MCF 10A (cell line): ENCODE data around the gene PXYLP1. TPM values are rescaled to one million over a fixed set of nuclear protein-coding genes. Genes with fewer than 3 reads are reported as not detected.

Experiments used
- BruUV-seq: library from RNA; stranded (reverse); fragments of 400-500 nt; replicated peaks from 2 replicates; lab custom pipeline; 2021; lab: Mats Ljungman, UMichigan
- CTCF ChIA-PET: fragments of 300-600 bp; sonication (Branson Sonifier 250); formaldehyde crosslinking; extraction: SDS; loops from one replicate; lab custom pipeline; 2021; ENCODE audit warnings: antibody characterized with exemption, inconsistent platforms; lab: Yijun Ruan, JAX
- POLR2A ChIA-PET: fragments of 300-600, 350-650 bp; sonication (Branson Sonifier 250); formaldehyde crosslinking; extraction: SDS; loops from one replicate; lab custom pipeline; 2020; ENCODE audit warnings: antibody characterized with exemption, inconsistent platforms; lab: Yijun Ruan, JAX
- DNase-seq: peaks from one replicate; pipeline ENCODE4 v3.0.0-alpha.2; 2018; ENCODE audit not compliant: unreplicated experiment
- H3K27ac Mint-ChIP-seq: one replicate; pipeline ENCODE4 v1.8.0; 2022; ENCODE audit warnings: mild to moderate bottlenecking, low read depth, mixed read lengths; ENCODE audit not compliant: unreplicated experiment
- H3K27me3 Mint-ChIP-seq: one replicate; pipeline ENCODE4 v1.8.0; 2022; ENCODE audit warnings: mixed read lengths; ENCODE audit not compliant: insufficient read depth, unreplicated experiment
- H3K36me3 Mint-ChIP-seq: one replicate; pipeline ENCODE4 v1.8.0; 2022; ENCODE audit warnings: mild to moderate bottlenecking, moderate library complexity, mixed read lengths; ENCODE audit not compliant: insufficient read depth, unreplicated experiment
- H3K4me1 Mint-ChIP-seq: one replicate; pipeline ENCODE4 v1.8.0; 2022; ENCODE audit warnings: mixed read lengths; ENCODE audit not compliant: insufficient read depth, unreplicated experiment
- H3K4me3 Mint-ChIP-seq: one replicate; pipeline ENCODE4 v1.8.0; 2022; ENCODE audit warnings: mild to moderate bottlenecking, moderate library complexity, mixed read lengths; ENCODE audit not compliant: unreplicated experiment
- H3K9me3 Mint-ChIP-seq: one replicate; pipeline ENCODE4 v1.8.0; 2022; ENCODE audit warnings: mixed read lengths; ENCODE audit not compliant: unreplicated experiment
- CTCF ChIP-seq: fragments of 200-600 bp; IDR thresholded peaks from one replicate; pipeline ENCODE4 v1.8.0; 2022; ENCODE audit warnings: antibody characterized with exemption, mild to moderate bottlenecking; ENCODE audit not compliant: unreplicated experiment
- intact Hi-C: fragments of 100-400 bp; cut with micrococcal nuclease; formaldehyde crosslinking; loops from 2 replicates; pipeline ENCODE4 v1.14.1; 2022
- total RNA-seq: library from RNA; stranded (reverse); gene quantifications from 2 replicates; pipeline ENCODE4 v1.2.3, GENCODE V29; 2022

Gene PXYLP1
- total RNA-seq, 1 experiment from 2014 or later = 2.1 TPM

- no peak for DNase-seq
- POLR2A ChIA-PET = interaction anchor here (0.6 kb wide), 1 partner anchor 612 kb away, joined by 4 read pairs; no protein-coding TSS in a partner anchor
- Mint-ChIP-seq H3K36me3 (no peaks in the 10 kb centered on the region), H3K27me3 (peaks cover 13% of the 10 kb centered on the region), H3K4me3 (no peak overlapping the region), H3K4me1 (no peaks in the 10 kb centered on the region), H3K9me3 (peaks cover 8% of the 10 kb centered on the region), H3K27ac (no peak overlapping the region)
- intact Hi-C loops = no loop called here
- no TSS peak for BruUV-seq
- no peak for TF ChIP-seq CTCF
- CTCF ChIA-PET = interaction anchor here (2.2 kb wide), 1 partner anchor 12 kb away, joined by 12 read pairs; the partner anchor contains the start of gene PXYLP1
These were observed 12.7 kb upstream of the PXYLP1 start for GRCh38 chr3:141218926-141219325.

- BruUV-seq = no TSS peak
- DNase-seq = no peak
- H3K4me1 Mint-ChIP-seq = no peaks in the 10 kb centered on the region
- no peak for TF ChIP-seq CTCF
- intact Hi-C loops = no loop called here
- POLR2A ChIA-PET = no interaction called here
- H3K27me3 Mint-ChIP-seq = no peaks in the 10 kb centered on the region
- CTCF ChIA-PET = no interaction called here
- no peaks in the 10 kb centered on the region for H3K36me3 Mint-ChIP-seq
- peaks cover 8% of the 10 kb centered on the region for H3K9me3 Mint-ChIP-seq
- H3K4me3 Mint-ChIP-seq = no peak overlapping the region
- no peak overlapping the region for H3K27ac Mint-ChIP-seq
These were observed 7.9 kb upstream of the PXYLP1 start for GRCh38 chr3:141223673-141224166.

GRCh38 chr3:141225939-141226338 lies 5.7 kb upstream of the PXYLP1 start:
- H3K4me1 Mint-ChIP-seq = no peaks in the 10 kb centered on the region
- ChIA-PET CTCF (no interaction called here), POLR2A (no interaction called here)
- H3K27ac Mint-ChIP-seq = no peak overlapping the region
- no peak for TF ChIP-seq CTCF
- H3K27me3 Mint-ChIP-seq = no peaks in the 10 kb centered on the region
- intact Hi-C loops = no loop called here
- no peak overlapping the region for H3K4me3 Mint-ChIP-seq
- peaks cover 7% of the 10 kb centered on the region for H3K36me3 Mint-ChIP-seq
- BruUV-seq = no TSS peak
- peaks cover 8% of the 10 kb centered on the region for H3K9me3 Mint-ChIP-seq
- no peak for DNase-seq

- no peak overlapping the region for H3K4me3 Mint-ChIP-seq
- no TSS peak for BruUV-seq
- H3K4me1 Mint-ChIP-seq = no peaks in the 10 kb centered on the region
- peaks cover 7% of the 10 kb centered on the region for H3K36me3 Mint-ChIP-seq
- TF ChIP-seq CTCF = no peak
- H3K9me3 Mint-ChIP-seq = peaks cover 8% of the 10 kb centered on the region
- intact Hi-C loops = no loop called here
- H3K27ac Mint-ChIP-seq = no peak overlapping the region
- ChIA-PET POLR2A (no interaction called here), CTCF (interaction anchor here (0.6 to 1.5 kb wide), 2 partner anchors 35 to 134 kb away, joined by 3 to 4 read pairs; no protein-coding TSS in a partner anchor)
- DNase-seq = no peak
- no peaks in the 10 kb centered on the region for H3K27me3 Mint-ChIP-seq
These were observed 4.4 kb upstream of the PXYLP1 start for GRCh38 chr3:141227216-141227615.
